ENCODE results near the gene C13orf42.
A peak's percentile ranks its signal among the peaks of the same experiment; 100 is the strongest.

The C13orf42 gene

GRCh38 chr13:51071493-51071892 lies 39.6 kb downstream of the C13orf42 start:
- TF ChIP-seq CTCF (IDR thresholded peaks at IDR 0.05) = no peak
- Histone ChIP-seq H3K4me3 (no peak overlapping the region), H3K27ac (no peak overlapping the region)
- DNase-seq (ENCODE audit: low spot score) = no peak

- Histone ChIP-seq H3K27ac (no peak overlapping the region), H3K4me3 (no peak overlapping the region)
- peak; percentile 80 for TF ChIP-seq CTCF (IDR thresholded peaks at IDR 0.05)
- DNase-seq (ENCODE audit: low spot score) = no peak
These were observed 40.9 kb downstream of the C13orf42 start for GRCh38 chr13:51070005-51070649.

GRCh38 chr13:51068501-51068900 lies 42.6 kb downstream of the C13orf42 start:
- TF ChIP-seq CTCF (IDR thresholded peaks at IDR 0.05) = no peak
- H3K27ac ChIP-seq = no peak overlapping the region
- H3K4me3 ChIP-seq = no peak overlapping the region
- DNase-seq (ENCODE audit: low spot score) = no peak

GRCh38 chr13:51067706-51068105 lies 43.4 kb downstream of the C13orf42 start:
- Histone ChIP-seq H3K27ac (no peak overlapping the region), H3K4me3 (no peak overlapping the region)
- no peak for TF ChIP-seq CTCF (IDR thresholded peaks at IDR 0.05)
- no peak for DNase-seq (ENCODE audit: low spot score)

- no peak for TF ChIP-seq CTCF (IDR thresholded peaks at IDR 0.05)
- no peak for DNase-seq (ENCODE audit: low spot score)
- H3K27ac ChIP-seq = no peak overlapping the region
- no peak overlapping the region for H3K4me3 ChIP-seq
These were observed 43.8 kb downstream of the C13orf42 start for GRCh38 chr13:51067210-51067701.

- TF ChIP-seq CTCF (IDR thresholded peaks at IDR 0.05) = no peak
- DNase-seq (ENCODE audit: low spot score) = no peak
- H3K4me3 ChIP-seq = no peak overlapping the region
- no peak overlapping the region for H3K27ac ChIP-seq
These were observed 44.8 kb downstream of the C13orf42 start for GRCh38 chr13:51066091-51066831.
